ENCODE measurements around the gene ZNF48.

- TF ChIP-seq CTCF (IDR thresholded peaks at IDR 0.05; ENCODE audit: poor library complexity, severe bottlenecking) (no peak), EZH2 (IDR thresholded peaks at IDR 0.05; ENCODE audit: borderline replicate concordance, insufficient read depth, low read length, poor library complexity, severe bottlenecking) (no peak), POLR2AphosphoS5 (IDR thresholded peaks at IDR 0.05) (no peak)
These were observed 20.7 kb upstream of the ZNF48 start, which contains the start of gene MYL11 for GRCh38 chr16:30374538-30374937.
